Effector memory CD4-positive, alpha-beta T cell (primary cell): ENCODE data around the gene ANGPTL5.
"Not testable (repeated sequence)": the region's sequence is repeated elsewhere in the genome, so short reads cannot be mapped to it uniquely, and the experiment has no call there.

Source experiments
- DNase-seq, 3 donors: peaks; one replicate each; pipeline ENCODE4 v3.0.0-alpha.2; 2020
- H3K27ac ChIP-seq: 2 replicates; pipeline ENCODE4 v1.7.0; 2013; ENCODE audit warnings: mild to moderate bottlenecking, low read length, moderate library complexity; ENCODE audit not compliant: insufficient read depth, poor library complexity, severe bottlenecking
- H3K27me3 ChIP-seq: replicated peaks from 2 replicates; pipeline ENCODE4 v1.7.0; 2013; ENCODE audit warnings: mild to moderate bottlenecking, low read length; ENCODE audit not compliant: insufficient read depth, control insufficient read depth, poor library complexity, severe bottlenecking
- H3K36me3 ChIP-seq: 2 replicates; pipeline ENCODE4 v1.7.0; 2013; ENCODE audit warnings: mild to moderate bottlenecking, low read length, moderate library complexity; ENCODE audit not compliant: control insufficient read depth, insufficient read depth
- H3K4me1 ChIP-seq: 2 replicates; pipeline ENCODE4 v1.7.0; 2013; ENCODE audit warnings: low read length, mild to moderate bottlenecking; ENCODE audit not compliant: control insufficient read depth, insufficient read depth, poor library complexity, severe bottlenecking
- H3K4me3 ChIP-seq: 2 replicates; pipeline ENCODE4 v1.7.0; 2013; ENCODE audit warnings: low read length, low read depth, mild to moderate bottlenecking; ENCODE audit not compliant: insufficient read depth, poor library complexity, severe bottlenecking
- H3K9me3 ChIP-seq: 2 replicates; pipeline ENCODE4 v1.7.0; 2013; ENCODE audit warnings: mild to moderate bottlenecking, low read length, moderate library complexity; ENCODE audit not compliant: control insufficient read depth

Gene ANGPTL5

DNA sequence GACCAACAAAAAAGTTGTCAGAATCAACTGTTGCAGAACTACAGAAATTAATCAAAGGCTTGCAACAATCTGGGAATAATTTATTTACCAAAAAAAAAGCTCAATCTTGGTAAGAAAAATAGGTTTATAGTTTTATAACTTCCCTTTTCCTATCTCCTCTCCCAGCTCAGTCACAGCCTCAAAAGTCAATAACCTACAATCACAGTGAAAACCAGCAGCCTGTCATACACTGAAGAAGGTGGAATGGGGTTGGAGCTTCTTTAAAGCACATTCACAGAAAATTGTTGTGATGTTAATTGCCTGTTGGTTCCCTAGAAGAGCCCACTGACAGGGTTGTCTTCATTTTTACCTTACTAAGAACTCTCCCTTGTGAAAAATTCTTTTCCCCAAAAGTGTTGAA lies 52.2 kb downstream of the ANGPTL5 start:
- Histone ChIP-seq H3K27ac (no peak overlapping the region), H3K4me1 (no peaks in the 10 kb centered on the region), H3K9me3 (no peaks in the 10 kb centered on the region), H3K4me3 (no peak overlapping the region), H3K27me3 (no peaks in the 10 kb centered on the region), H3K36me3 (no peaks in the 10 kb centered on the region)
- no peak for DNase-seq

DNA sequence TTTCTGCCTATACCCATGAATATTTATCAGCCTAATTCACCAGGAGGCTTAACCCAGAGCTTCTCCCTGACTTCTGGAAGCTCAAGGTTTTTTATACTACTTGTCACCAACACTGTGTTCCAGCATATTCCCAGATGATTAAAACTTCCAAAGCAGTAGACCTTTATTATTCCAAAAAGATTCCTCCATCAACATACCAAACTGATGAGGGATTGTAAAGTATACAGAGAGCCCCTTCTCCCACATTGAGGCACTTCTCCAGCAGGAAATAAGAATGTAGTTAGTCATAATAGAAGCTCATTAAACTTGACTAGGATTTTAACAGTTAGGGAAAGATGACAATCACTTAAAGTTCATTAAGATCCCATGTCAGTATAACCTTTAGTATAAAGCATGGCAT lies 53.0 kb downstream of the ANGPTL5 start:
- Histone ChIP-seq H3K36me3 (no peaks in the 10 kb centered on the region), H3K4me3 (no peak overlapping the region), H3K9me3 (no peaks in the 10 kb centered on the region), H3K27me3 (no peaks in the 10 kb centered on the region), H3K4me1 (no peaks in the 10 kb centered on the region), H3K27ac (no peak overlapping the region)
- DNase-seq = no peak

DNA sequence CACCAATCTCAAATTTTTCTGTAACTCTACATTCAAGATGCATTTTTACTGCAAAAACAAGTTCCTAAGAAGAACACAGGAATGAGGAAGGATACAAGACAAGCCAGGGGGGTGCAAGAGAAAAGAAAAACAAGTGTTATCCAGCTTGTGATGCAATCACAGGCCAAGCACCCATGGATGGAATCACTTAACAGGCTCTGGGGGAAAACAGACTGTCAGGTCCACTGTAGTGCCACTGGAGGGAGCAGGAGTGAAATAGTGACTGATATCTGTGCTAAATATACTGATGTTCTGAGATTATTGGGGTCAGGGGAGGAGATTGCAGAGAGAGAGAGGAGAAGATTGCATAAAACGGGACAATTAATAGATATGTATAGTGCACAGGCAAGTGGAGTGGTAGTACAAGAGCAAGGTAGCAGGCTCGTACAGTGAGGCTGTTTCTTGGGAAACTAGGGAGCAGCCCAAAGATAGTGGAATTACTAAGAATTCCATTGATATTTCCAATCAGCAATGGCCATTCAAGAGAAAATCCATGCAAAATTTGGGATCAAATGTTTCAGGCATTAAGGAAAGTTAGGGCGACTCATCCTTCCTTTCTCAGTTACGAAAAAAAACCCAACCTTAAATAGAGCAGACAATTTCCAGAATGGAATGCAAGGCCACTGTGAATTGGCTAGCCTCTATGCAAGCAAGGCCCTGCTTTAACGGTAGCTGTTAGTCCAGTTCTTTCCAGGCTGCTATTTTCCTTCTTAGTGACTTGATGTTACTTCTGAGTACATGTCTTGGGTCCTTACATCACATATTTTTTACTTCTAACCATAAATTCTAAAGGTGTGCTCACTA lies 53.7 kb downstream of the ANGPTL5 start:
- no peak overlapping the region for H3K27ac ChIP-seq
- DNase-seq = no peak

DNA sequence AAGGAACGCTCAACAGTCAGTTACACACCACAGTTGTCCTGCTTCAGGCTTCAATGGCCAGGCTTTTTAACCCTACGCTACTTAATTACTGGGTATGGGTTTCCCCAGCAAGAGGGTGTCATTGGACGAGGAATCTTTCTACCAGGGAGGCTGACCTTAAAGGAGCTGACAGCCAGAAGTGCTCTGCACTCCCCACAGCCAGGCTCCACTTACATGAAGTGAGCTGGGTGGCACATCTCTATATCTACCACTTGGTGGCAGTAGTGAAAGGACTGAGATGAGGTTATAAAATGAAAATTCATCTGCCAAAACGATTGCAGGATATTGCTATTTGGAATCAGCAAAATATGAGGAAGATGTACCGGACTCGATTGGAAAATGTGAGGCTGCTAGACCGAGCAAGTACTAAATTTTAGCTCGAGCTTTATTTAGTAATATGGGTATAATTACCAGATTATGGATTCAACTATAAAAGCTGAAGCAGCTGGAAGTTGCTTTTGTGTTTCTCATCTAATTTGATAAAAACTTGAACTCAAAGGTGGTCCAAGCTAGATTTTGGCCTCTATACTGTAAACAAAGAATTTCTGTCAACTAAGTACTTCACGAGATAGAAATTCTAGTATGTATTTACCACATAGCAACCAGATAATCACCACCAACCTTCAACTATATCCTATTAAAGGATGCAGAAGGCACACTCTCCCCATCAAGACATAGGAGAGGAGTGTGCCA lies 55.5 kb downstream of the ANGPTL5 start:
- peak in 1 of 3 donors; percentile 1 for DNase-seq
- H3K27me3 ChIP-seq = no peaks in the 10 kb centered on the region
- H3K9me3 ChIP-seq = no peaks in the 10 kb centered on the region
- H3K27ac ChIP-seq = no peak overlapping the region
- H3K4me1 ChIP-seq = no peaks in the 10 kb centered on the region
- no peaks in the 10 kb centered on the region for H3K36me3 ChIP-seq
- H3K4me3 ChIP-seq = no peak overlapping the region

More for the DNA sequence above, 53.7 kb downstream of the ANGPTL5 start:
- no peaks in the 10 kb centered on the region for H3K4me1 ChIP-seq
- H3K27me3 ChIP-seq = no peaks in the 10 kb centered on the region
- H3K36me3 ChIP-seq = no peaks in the 10 kb centered on the region
- H3K4me3 ChIP-seq = no peak overlapping the region
- H3K9me3 ChIP-seq = no peaks in the 10 kb centered on the region

DNA sequence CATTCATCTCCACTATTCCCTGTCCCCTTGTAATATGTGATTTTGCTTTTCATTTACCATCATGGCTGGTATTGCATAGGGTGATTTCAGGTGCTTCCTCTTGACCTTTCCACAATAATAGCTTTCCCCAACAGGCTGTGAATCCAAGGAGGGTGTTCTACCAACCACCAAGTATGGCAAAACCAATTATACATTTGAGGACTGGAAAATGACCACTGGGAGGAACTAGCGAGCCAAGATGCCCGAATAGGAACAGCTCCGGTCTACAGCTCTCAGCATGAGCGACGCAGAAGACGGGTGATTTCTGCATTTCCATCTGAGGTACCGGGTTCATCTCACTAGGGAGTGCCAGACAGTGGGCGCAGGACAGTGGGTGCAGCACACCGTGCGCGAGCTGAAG lies 64.1 kb downstream of the ANGPTL5 start:
- not testable (repeated sequence) for H3K9me3 ChIP-seq, H3K27ac ChIP-seq, H3K36me3 ChIP-seq, H3K27me3 ChIP-seq, DNase-seq, H3K4me3 ChIP-seq, H3K4me1 ChIP-seq

DNA sequence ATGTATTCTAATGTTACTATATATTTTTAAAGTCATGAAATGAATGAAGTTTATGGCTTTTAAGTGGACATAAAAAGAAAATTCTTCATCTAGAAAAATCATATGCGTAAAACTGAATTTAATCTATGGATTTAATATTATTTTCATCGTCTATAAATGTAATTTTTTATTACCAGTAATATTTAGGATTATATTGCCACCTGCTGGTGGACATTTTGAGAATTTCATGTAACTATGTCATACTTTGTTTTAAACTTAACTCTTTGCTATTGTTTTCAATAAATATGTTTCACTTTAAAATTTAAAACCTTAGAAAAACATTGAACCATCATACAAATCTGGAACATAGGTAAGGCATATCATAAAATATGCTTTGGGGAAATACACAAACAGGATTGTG lies 68.1 kb downstream of the ANGPTL5 start:
- Histone ChIP-seq H3K9me3 (no peaks in the 10 kb centered on the region), H3K27me3 (no peaks in the 10 kb centered on the region), H3K4me1 (no peaks in the 10 kb centered on the region), H3K36me3 (no peaks in the 10 kb centered on the region), H3K4me3 (no peak overlapping the region), H3K27ac (no peak overlapping the region)
- no peak for DNase-seq

DNA sequence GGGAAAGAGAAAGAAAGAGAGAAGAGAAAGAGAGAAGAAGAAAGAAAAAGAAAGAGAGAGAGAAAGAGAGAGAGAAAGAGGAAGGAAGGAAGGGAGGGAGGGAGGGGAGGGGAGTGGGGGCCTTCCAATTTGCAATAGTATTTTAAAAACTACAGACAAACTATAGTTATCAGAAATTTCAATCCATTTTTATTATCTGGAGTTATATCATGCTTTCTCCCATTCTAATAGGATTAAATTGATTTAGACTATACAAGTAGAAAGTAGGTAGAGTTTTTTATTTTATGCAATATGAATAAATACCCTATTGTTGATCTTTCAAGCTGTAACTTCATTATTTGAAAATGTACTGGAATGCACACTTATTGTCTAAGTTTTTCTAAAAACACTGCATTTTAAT lies 71.7 kb downstream of the ANGPTL5 start:
- Histone ChIP-seq H3K4me1 (no peaks in the 10 kb centered on the region), H3K9me3 (no peaks in the 10 kb centered on the region), H3K4me3 (no peak overlapping the region), H3K27me3 (no peaks in the 10 kb centered on the region), H3K36me3 (no peaks in the 10 kb centered on the region), H3K27ac (no peak overlapping the region)
- DNase-seq = no peak

DNA sequence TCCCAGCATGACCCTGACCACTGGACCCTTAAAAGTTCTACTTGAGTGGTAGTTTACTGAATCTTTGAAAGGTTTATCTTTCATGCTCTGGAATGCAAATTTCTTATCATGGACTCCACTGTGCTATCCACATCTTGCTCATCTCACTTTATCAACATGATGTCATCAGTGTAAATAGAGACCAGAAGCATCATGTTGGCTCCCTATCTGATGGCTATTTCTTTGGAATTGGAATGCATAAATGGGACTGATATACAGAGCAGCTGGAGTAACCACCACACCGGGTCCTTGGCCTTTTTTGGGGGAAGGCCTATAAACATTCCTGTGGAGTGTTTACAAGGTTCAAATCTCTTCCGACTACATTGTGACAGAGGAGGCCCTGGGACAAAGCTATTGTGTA lies 75.6 kb downstream of the ANGPTL5 start:
- DNase-seq = no peak
- Histone ChIP-seq H3K27ac (no peak overlapping the region), H3K36me3 (no peaks in the 10 kb centered on the region), H3K4me3 (no peak overlapping the region), H3K9me3 (no peaks in the 10 kb centered on the region), H3K4me1 (no peaks in the 10 kb centered on the region), H3K27me3 (no peaks in the 10 kb centered on the region)
